ENCODE measurements around the gene WTIP. TPM values are rescaled to one million over a fixed set of nuclear protein-coding genes. Genes with fewer than 3 reads are reported as not detected.

Gene WTIP
- total and polyA plus RNA-seq, 2 donors from 2014 or later = 15.5 to 22.3 TPM

DNA sequence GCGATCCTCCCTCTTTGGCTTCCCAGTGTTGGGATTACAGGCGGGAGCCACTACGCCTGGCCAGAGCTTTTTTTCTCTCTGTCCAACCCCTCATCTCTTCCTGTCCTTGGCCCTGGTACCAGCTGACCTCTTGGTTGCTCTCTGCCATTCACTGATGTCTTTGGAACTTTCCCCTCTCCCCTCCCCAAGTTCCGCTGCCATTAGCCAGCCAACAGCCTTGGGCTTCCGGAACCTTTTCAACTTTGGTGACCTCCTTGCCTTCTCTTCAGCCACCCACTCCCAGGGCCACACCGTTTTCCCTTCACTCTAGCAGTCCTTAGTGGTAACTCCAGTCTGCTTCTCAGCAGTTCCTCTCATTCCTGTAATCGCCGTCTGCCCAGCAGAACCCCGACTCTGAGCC is 4.3 kb downstream of the WTIP start:
- H3K4me1 ChIP-seq (ENCODE audit: control insufficient read depth in 2 of 3, insufficient read depth in 2 of 3, low read depth in 1 of 3, low read length in 3 of 3) = peaks cover 0 to 10% (median 2%) of the 10 kb centered on the region in 3 donors
- no peaks in the 10 kb centered on the region for H3K36me3 ChIP-seq (ENCODE audit: control insufficient read depth in 2 of 3, insufficient read depth in 3 of 3, low read length in 3 of 3)
- DNase-seq = no peak
- no peak overlapping the region for H3K27ac ChIP-seq (ENCODE audit: low read depth in 2 of 2, low read length in 2 of 2)
- H3K9ac ChIP-seq (ENCODE audit: low read length in 3 of 3) = no peak overlapping the region
- H3K4me3 ChIP-seq (ENCODE audit: low read length in 3 of 3) = no peak overlapping the region
- H3K27me3 ChIP-seq (ENCODE audit: control insufficient read depth, insufficient read depth, low read length) = no peaks in the 10 kb centered on the region
- no peaks in the 10 kb centered on the region for H3K9me3 ChIP-seq (ENCODE audit: control insufficient read depth in 2 of 3, insufficient read depth in 1 of 3, low read length in 3 of 3)
- no peak for FAIRE-seq
- TF ChIP-seq, protein P1, sequence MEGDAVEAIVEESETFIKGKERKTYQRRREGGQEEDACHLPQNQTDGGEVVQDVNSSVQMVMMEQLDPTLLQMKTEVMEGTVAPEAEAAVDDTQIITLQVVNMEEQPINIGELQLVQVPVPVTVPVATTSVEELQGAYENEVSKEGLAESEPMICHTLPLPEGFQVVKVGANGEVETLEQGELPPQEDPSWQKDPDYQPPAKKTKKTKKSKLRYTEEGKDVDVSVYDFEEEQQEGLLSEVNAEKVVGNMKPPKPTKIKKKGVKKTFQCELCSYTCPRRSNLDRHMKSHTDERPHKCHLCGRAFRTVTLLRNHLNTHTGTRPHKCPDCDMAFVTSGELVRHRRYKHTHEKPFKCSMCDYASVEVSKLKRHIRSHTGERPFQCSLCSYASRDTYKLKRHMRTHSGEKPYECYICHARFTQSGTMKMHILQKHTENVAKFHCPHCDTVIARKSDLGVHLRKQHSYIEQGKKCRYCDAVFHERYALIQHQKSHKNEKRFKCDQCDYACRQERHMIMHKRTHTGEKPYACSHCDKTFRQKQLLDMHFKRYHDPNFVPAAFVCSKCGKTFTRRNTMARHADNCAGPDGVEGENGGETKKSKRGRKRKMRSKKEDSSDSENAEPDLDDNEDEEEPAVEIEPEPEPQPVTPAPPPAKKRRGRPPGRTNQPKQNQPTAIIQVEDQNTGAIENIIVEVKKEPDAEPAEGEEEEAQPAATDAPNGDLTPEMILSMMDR (IDR thresholded peaks at IDR 0.05; ENCODE audit: borderline replicate concordance, extremely low read depth, insufficient read depth) = no peak
- intact Hi-C loops (cut with DNase I) = no loop called here

DNA sequence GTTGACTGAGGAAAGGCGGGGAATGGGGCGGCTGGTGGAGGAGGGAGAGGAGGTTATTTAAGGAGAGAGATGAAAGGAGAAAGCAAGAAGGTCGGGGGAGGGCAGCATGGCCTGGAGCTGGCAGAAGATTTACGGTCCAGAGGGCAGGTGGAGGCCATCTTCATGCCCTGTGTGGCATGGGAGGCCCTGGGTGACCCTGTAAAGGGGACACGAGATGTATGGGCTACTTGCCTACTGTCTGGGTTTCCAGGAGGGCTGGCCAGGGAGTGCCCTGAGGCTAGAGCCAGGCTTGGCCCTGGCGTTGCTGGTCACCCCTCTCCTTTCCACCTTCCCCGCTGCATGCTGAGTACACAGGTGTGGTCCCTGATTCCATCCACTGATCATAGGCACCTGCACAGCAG is 6.1 kb downstream of the WTIP start:
- Histone ChIP-seq H3K9ac (ENCODE audit: low read length in 3 of 3) (no peak overlapping the region), H3K27me3 (ENCODE audit: control insufficient read depth, insufficient read depth, low read length) (no peaks in the 10 kb centered on the region), H3K27ac (ENCODE audit: low read depth in 2 of 2, low read length in 2 of 2) (no peak overlapping the region), H3K36me3 (ENCODE audit: control insufficient read depth in 2 of 3, insufficient read depth in 3 of 3, low read length in 3 of 3) (no peaks in the 10 kb centered on the region), H3K4me1 (ENCODE audit: control insufficient read depth in 2 of 3, insufficient read depth in 2 of 3, low read depth in 1 of 3, low read length in 3 of 3) (peaks cover 0 to 7% (median 0%) of the 10 kb centered on the region in 3 donors), H3K4me3 (ENCODE audit: low read length in 3 of 3) (no peak overlapping the region), H3K9me3 (ENCODE audit: control insufficient read depth in 2 of 3, insufficient read depth in 1 of 3, low read length in 3 of 3) (no peaks in the 10 kb centered on the region)
- TF ChIP-seq, protein P1 (IDR thresholded peaks at IDR 0.05; ENCODE audit: borderline replicate concordance, extremely low read depth, insufficient read depth) = no peak
- peak in 2 of 5 donors; percentile 30 to 36 for DNase-seq
- intact Hi-C loops (cut with DNase I) = no loop called here
- FAIRE-seq = no peak

DNA sequence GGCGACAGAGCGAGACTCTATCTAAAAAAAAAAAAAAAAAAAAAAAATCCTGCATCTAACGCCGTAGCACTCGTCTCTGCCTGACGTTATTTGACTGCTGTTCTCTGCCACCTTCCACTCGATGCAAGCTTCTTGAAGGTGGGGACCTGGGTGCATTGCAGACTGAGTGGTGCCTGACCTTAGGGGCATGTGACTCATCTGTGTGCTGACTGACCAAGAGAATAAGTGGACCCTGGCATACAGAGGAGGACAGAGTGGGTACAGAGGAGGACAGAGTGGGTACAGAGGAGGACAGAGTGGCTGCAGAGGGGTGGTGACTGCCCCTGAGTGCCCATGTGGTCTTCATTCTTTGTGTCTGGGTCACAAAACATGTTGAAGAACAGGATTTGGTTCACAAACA is 7.6 kb downstream of the WTIP start:
- H3K9ac ChIP-seq (ENCODE audit: low read length in 3 of 3) = no peak overlapping the region
- H3K9me3 ChIP-seq (ENCODE audit: control insufficient read depth in 2 of 3, insufficient read depth in 1 of 3, low read length in 3 of 3) = no peaks in the 10 kb centered on the region
- H3K4me1 ChIP-seq (ENCODE audit: control insufficient read depth in 2 of 3, insufficient read depth in 2 of 3, low read depth in 1 of 3, low read length in 3 of 3) = peaks cover 0 to 2% (median 0%) of the 10 kb centered on the region in 3 donors
- H3K36me3 ChIP-seq (ENCODE audit: control insufficient read depth in 2 of 3, insufficient read depth in 3 of 3, low read length in 3 of 3) = peaks cover 0 to 4% (median 2%) of the 10 kb centered on the region in 3 donors
- intact Hi-C loops (cut with DNase I) = no loop called here
- DNase-seq = peak in 1 of 5 donors; percentile 2
- FAIRE-seq = no peak
- H3K27ac ChIP-seq (ENCODE audit: low read depth in 2 of 2, low read length in 2 of 2) = no peak overlapping the region
- H3K4me3 ChIP-seq (ENCODE audit: low read length in 3 of 3) = no peak overlapping the region
- no peaks in the 10 kb centered on the region for H3K27me3 ChIP-seq (ENCODE audit: control insufficient read depth, insufficient read depth, low read length)
- TF ChIP-seq, protein P1 (IDR thresholded peaks at IDR 0.05; ENCODE audit: borderline replicate concordance, extremely low read depth, insufficient read depth) = no peak

All from kidney (tissue), 14 donors.